IPS-18c (cell line): ENCODE measurements around the gene KCNK13.
"Not testable (repeated sequence)": the region's sequence is repeated elsewhere in the genome, so short reads cannot be mapped to it uniquely, and the experiment has no call there.

ENCODE experiments used
- H3K4me3 ChIP-seq: 2 replicates; pipeline ENCODE4 v1.7.0; 2013; ENCODE audit warnings: low read depth, mild to moderate bottlenecking, low read length, moderate library complexity; ENCODE audit not compliant: insufficient read depth
- H3K9me3 ChIP-seq: one replicate; pipeline ENCODE4 v1.6.1; 2013; ENCODE audit warnings: mild to moderate bottlenecking, low read length, moderate library complexity; ENCODE audit not compliant: control insufficient read depth, insufficient read depth

KCNK13 gene

GRCh38 chr14:90213099-90213748 lies 151.4 kb downstream of the KCNK13 start:
- Histone ChIP-seq H3K9me3 (peaks cover 9% of the 10 kb centered on the region), H3K4me3 (no peak overlapping the region)

GRCh38 chr14:90228478-90228877 lies 166.7 kb downstream of the KCNK13 start:
- H3K9me3 ChIP-seq = no peaks in the 10 kb centered on the region
- H3K4me3 ChIP-seq = no peak overlapping the region

DNA sequence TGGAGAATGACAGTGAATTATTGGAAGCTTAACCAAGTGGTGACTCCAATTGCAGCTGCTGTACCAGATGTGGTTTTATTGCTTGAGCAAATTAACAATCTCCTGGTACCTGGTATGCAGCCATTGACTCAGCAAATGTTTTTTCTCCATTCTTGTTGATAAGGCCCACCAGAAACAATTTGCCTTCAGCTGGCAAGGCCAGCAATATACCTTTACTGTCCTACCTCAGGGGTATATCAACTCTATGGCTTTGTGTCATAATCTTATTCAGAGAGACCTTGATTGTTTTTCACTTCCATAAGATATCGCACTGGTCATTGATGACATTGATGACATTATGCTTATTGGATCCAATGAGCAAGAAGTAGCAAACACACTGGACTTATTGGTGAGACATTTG lies 168.1 kb downstream of the KCNK13 start:
- H3K4me3 ChIP-seq, H3K9me3 ChIP-seq: not testable (repeated sequence)
